Progenitor cell of endocrine pancreas (in vitro differentiated cells): ENCODE data around the gene CDKN2B. TPM values are rescaled to one million over a fixed set of nuclear protein-coding genes. Genes with fewer than 3 reads are reported as not detected.

Experiments
- DNase-seq: peaks from one replicate; pipeline ENCODE4 v3.0.0; 2021; ENCODE audit warnings: low spot score; ENCODE audit not compliant: unreplicated experiment
- H3K27ac Mint-ChIP-seq: 2 replicates; pipeline ENCODE4 v1.8.0; 2021; ENCODE audit warnings: mild to moderate bottlenecking, moderate library complexity, mixed read lengths
- H3K27me3 Mint-ChIP-seq: 2 replicates; pipeline ENCODE4 v1.8.0; 2021; ENCODE audit warnings: mixed read lengths
- H3K36me3 Mint-ChIP-seq: 2 replicates; pipeline ENCODE4 v1.8.0; 2022; ENCODE audit warnings: mixed read lengths; ENCODE audit not compliant: insufficient read depth
- H3K4me1 Mint-ChIP-seq: 2 replicates; pipeline ENCODE4 v1.8.0; 2021; ENCODE audit warnings: low read depth, mixed read lengths
- H3K4me3 Mint-ChIP-seq: 2 replicates; pipeline ENCODE4 v1.8.0; 2021; ENCODE audit warnings: low read depth, mild to moderate bottlenecking, moderate library complexity, mixed read lengths
- H3K9me3 Mint-ChIP-seq: 2 replicates; pipeline ENCODE4 v1.8.0; 2021; ENCODE audit warnings: low read depth, mixed read lengths
- total RNA-seq: library from RNA; stranded (reverse); gene quantifications from 2 replicates; pipeline ENCODE4 v1.2.1, GENCODE V29; 2021
- TF ChIP-seq, protein P1 (sequence below): fragments of 200-600 bp; sonication (generic); IDR thresholded peaks from one replicate; pipeline ENCODE4 v1.5.0; 2021; ENCODE audit warnings: antibody characterized with exemption, mild to moderate bottlenecking; ENCODE audit not compliant: unreplicated experiment

The CDKN2B gene
- total RNA-seq, 1 donor from 2014 or later = 1.2 TPM

DNA sequence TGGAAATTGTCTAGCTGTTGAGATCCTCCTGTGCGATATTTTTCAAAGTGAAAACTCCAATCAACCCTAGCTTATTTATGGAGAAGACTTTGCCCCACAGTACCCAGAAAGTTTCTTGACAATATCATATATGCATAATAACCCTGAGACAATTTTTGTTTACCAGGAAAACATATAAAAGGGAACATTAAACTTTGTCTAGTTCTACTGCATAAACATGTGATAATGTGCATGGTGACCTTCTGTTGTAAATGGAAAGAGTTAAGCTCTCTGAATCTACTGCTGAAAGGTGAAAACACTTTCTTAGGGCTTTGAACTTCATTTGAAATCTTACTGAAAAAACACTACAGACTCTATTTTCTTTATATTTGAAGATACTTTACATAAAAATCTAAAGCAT, 32.2 kb upstream of the CDKN2B start:
- H3K27me3 Mint-ChIP-seq = peaks cover under 1% of the 10 kb centered on the region
- no peaks in the 10 kb centered on the region for H3K36me3 Mint-ChIP-seq
- H3K4me3 Mint-ChIP-seq = no peak overlapping the region
- DNase-seq = no peak
- no peak overlapping the region for H3K27ac Mint-ChIP-seq
- H3K9me3 Mint-ChIP-seq = no peaks in the 10 kb centered on the region
- H3K4me1 Mint-ChIP-seq = peaks cover 9% of the 10 kb centered on the region
- TF ChIP-seq, protein P1, sequence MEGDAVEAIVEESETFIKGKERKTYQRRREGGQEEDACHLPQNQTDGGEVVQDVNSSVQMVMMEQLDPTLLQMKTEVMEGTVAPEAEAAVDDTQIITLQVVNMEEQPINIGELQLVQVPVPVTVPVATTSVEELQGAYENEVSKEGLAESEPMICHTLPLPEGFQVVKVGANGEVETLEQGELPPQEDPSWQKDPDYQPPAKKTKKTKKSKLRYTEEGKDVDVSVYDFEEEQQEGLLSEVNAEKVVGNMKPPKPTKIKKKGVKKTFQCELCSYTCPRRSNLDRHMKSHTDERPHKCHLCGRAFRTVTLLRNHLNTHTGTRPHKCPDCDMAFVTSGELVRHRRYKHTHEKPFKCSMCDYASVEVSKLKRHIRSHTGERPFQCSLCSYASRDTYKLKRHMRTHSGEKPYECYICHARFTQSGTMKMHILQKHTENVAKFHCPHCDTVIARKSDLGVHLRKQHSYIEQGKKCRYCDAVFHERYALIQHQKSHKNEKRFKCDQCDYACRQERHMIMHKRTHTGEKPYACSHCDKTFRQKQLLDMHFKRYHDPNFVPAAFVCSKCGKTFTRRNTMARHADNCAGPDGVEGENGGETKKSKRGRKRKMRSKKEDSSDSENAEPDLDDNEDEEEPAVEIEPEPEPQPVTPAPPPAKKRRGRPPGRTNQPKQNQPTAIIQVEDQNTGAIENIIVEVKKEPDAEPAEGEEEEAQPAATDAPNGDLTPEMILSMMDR = no peak

DNA sequence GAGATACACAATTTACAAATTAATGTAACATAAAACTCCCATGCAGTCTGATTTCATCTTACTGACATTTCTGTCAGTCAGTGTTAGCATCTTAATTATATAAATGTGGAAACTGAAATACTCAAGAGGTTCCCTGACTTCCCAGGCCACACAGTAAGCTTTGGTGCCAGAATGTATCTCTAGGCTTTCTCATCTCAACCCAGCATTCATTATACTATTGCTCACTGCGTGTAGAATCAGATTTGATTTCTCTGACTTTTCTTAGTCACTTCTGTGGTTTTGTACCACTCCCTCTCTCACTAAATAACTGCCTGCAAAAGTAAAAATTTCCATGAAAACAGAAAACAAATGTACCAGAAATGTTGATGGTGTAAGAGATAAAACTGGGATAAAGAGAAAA, 31.7 kb upstream of the CDKN2B start:
- peaks cover 9% of the 10 kb centered on the region for H3K4me1 Mint-ChIP-seq
- H3K9me3 Mint-ChIP-seq = no peaks in the 10 kb centered on the region
- TF ChIP-seq, protein P1 = no peak
- H3K27me3 Mint-ChIP-seq = no peaks in the 10 kb centered on the region
- no peak overlapping the region for H3K4me3 Mint-ChIP-seq
- H3K27ac Mint-ChIP-seq = no peak overlapping the region
- no peaks in the 10 kb centered on the region for H3K36me3 Mint-ChIP-seq
- DNase-seq = no peak

DNA sequence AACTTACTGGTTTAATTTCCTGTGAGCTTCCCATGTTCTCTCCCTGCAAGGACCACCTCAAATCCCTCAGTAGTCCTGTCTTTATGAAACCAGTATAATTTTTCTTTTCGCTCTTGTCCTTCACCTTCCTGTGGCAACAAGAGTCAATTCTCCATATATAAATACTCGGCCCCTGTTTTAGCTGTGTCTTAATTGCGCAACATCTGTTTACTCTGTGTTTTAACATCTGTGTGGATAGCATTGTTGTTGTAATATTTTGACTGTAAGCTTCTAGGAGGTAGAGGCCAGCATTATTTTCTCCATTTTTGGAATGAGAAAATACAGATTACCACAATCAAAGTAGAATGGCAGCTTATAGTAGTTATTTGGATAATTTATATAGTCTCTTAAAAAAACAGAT, 30.2 kb upstream of the CDKN2B start:
- Mint-ChIP-seq H3K27me3 (no peaks in the 10 kb centered on the region), H3K36me3 (no peaks in the 10 kb centered on the region), H3K4me1 (peaks cover 9% of the 10 kb centered on the region), H3K4me3 (no peak overlapping the region), H3K9me3 (no peaks in the 10 kb centered on the region), H3K27ac (no peak overlapping the region)
- DNase-seq = no peak
- TF ChIP-seq, protein P1 = no peak

DNA sequence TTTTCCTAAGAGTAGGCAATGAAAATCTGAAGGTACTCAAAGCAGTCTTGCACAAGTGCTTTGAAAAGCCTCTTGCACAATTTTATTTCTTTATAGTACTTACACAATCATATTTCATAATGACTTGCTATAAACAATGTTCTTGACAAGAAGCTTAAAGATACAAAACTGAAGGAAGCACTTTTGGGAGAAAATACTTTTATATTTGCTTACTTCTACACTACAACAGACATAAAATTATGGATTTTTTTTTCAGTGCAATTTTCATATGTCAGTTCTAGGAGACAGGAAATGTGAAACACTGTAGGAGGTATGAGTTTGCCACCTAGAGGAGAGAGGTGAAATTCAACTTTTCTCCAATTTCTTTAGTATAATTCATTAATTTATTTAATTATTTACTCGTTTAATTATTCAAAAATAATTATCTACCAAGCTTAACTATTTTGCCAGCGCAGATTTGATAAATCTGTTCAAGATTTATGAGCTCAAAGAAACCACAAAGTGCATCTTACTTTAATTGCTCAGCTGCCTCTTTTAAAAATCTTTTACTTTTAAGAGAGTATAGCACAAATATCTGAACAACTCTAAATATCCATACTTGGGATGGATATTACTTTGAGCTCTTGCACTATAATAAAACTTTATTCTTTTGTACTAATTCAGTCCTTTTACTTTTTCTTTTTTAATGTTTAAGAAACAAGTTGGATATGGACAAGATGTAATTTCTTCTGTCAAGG, 29.0 kb upstream of the CDKN2B start:
- no peak for DNase-seq

DNA sequence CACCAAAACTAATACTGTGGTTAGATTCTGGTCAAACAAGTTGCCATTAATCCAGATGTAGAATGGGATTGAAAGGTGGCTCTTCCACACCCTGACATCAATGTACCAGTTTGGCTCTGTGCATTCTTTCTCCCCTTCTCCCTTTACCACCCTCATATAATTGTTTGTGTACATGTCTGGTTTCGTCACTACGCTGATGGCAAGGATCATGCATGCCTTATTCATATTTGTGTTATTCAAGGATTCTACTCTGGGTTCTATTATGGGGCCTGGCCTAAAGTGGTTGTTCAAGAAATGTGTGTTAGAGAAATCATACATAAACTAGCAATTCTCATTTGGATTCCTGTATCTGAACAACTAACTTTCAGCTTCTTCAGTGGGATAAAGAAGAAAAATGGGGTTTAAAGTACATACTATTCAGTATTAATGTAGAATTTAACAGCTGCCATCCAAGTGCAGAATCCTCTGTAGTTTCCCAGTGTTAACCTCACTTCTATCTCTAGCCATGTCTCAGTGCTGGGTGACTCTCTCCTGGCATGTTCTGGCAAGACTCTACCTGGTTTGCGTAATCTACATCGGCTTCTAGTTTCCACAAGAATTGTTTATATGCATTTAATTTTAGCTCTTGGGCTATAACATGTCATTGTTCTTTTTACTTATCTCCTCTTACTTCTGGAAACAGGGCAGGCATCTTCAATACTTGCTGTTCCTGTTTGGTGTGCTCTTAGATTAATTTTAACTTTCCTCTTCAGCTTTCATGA, 27.9 kb upstream of the CDKN2B start:
- no peaks in the 10 kb centered on the region for H3K9me3 Mint-ChIP-seq
- no peak for DNase-seq
- H3K4me3 Mint-ChIP-seq = no peak overlapping the region
- no peak overlapping the region for H3K27ac Mint-ChIP-seq
- TF ChIP-seq, protein P1 = no peak
- peaks cover 3% of the 10 kb centered on the region for H3K27me3 Mint-ChIP-seq
- peaks cover 8% of the 10 kb centered on the region for H3K4me1 Mint-ChIP-seq
- no peaks in the 10 kb centered on the region for H3K36me3 Mint-ChIP-seq

More for the DNA sequence above, 29.0 kb upstream of the CDKN2B start:
- H3K27me3 Mint-ChIP-seq = no peaks in the 10 kb centered on the region
- no peaks in the 10 kb centered on the region for H3K36me3 Mint-ChIP-seq
- no peak overlapping the region for H3K27ac Mint-ChIP-seq
- TF ChIP-seq, protein P1 = peak; percentile 52
- no peaks in the 10 kb centered on the region for H3K9me3 Mint-ChIP-seq
- peaks cover 9% of the 10 kb centered on the region for H3K4me1 Mint-ChIP-seq
- H3K4me3 Mint-ChIP-seq = no peak overlapping the region
